ENCODE measurements around the gene PLCB4.

- TF ChIP-seq EZH2 (IDR thresholded peaks at IDR 0.05): no peak
- TF ChIP-seq POLR2AphosphoS5 (IDR thresholded peaks at IDR 0.05; ENCODE audit: borderline replicate concordance, low read depth, low read length): no peak
Observed at GRCh38 chr20:9071976-9072726, 3.3 kb downstream of the PLCB4 start.
